HTR-8/SVneo (cell line): ENCODE measurements around the gene ICE2.

Experiments
- DNase-seq: peaks from one replicate; pipeline ENCODE4 v3.0.0; 2011; ENCODE audit warnings: low spot score, mixed read lengths; ENCODE audit not compliant: insufficient read length
- FAIRE-seq: peaks from 2 replicates; lab custom pipeline; 2011; peaks lifted over from hg19 to GRCh38; lab: Jason Lieb, UNC

ICE2 gene

DNA sequence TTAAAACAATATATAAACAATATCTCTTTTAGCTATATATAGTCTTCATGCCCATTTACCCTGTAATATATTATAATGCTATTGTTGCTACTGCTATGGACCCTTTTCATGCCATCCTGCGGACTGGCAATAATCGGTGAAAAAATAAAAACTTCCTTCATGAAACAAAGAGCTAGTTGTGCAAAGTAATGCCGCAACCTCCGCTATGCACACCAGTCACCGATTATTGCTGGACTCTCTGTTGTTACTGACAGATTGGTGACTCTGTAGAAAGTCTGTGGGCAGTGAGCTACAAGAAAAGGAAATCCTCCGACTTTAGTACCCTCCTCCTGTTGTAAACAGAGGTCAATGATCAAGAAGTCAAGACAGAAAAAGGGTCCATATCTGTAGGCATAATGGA is 17.9 kb upstream of the ICE2 start:
- FAIRE-seq, result no peak
- DNase-seq, result no peak

DNA sequence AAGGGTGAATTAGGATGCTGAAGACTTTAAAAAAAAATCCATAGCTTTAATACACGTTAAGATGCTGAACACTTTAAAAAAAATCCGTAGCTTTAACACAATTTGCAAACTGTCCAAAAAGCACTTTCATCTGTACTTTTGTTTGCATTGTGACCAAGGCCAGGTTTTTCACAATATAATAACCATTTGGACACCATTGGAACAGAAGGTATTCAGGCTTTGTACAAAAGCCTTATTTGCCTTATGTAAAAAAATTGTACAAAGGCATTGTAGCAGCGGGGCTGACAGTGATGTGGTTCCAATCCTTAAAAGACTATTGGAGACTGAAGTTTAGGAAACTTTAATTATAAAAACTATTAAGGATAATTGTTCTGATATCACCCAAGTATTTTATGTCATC is 15.2 kb upstream of the ICE2 start:
- FAIRE-seq (no peak), DNase-seq (no peak)

DNA sequence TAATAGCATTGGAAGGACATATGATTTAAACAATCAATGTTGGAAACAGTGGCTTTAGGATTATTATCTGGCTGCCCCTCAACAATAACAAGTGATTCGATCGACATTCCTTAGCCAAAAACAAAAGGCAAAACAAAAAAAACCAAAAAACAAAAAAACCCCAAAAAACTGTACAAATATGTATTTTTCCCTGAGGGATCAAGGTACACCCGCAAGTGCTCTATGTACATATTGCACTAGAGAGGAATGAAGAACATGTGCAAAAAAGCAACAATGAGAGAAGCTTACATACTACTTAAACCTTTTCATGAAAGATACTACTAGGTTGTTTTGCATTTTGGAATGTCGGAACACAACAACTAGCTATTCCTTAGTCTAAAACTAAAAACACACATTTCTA is 14.2 kb upstream of the ICE2 start:
- no peak for FAIRE-seq
- DNase-seq, result no peak

DNA sequence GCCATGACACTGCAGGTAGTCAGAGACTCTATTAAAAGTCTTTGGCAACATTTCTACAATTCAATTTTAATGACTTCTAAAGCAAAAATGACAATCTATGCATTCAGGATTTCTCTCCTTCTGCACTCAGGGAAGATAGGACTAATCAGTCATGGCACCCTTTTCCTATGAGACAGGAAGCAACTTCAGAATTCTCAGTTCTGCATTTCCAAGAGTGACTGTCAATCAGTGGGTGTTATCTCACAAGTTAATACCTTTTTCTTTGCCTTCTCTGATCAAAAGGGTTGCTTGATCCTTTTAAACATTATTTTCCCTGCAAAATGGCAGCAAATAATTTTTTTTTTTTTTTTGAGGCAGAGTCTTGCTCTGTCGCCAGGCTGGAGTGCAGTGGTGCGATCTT is 7.8 kb upstream of the ICE2 start:
- FAIRE-seq (no peak), DNase-seq (no peak)

DNA sequence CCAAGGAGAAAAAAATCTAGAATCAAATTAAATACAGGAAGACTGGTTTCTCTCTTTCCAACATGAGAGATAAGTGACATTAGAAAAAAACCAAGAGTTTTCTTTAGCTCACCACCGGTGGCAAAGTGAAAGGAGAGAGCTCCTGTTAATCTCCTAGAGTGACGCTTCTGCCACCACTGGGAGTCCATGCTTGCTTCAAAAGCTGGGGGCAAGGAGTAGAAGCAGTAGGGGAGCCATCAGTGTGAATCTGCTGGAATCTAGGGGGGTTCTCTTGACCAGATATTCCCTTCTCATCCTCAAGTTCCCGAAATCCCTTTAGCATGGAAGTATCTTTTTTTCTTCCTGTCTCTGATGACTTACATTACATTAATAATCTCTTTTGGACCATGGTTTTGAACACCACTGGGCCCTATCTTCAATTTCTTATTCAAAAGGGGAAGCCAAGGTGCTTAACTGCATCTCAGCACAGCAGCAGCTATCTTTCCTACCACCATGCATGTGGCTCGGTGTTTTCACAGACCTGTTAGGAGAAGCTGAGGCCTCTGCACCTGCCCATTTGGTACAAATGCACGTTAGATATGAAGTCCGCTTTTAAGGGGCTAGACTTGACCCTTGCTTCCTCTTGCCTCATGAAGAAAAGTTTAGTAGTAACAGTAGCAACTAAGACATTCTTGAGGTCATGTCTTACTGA is 6.6 kb upstream of the ICE2 start:
- DNase-seq (no peak), FAIRE-seq (no peak)

DNA sequence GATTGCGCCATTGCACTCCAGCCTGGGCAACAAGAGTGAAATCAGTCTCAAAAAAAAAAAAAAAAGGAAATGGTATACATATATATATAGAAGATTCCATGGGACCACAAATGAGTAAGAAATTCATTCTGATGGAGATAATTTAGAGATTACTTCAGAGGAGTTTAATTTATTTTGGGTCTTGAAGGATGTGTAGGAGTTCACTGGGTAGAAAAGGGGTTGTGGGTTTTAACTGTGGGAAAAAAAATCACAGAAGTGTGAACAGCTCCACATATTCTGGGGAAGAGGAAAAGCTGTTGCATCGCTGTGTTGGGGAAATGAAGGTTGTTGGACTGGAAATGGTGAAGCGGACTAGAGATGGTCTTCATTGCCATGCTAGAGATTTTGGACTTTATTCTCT is 4.1 kb upstream of the ICE2 start:
- DNase-seq (no peak), FAIRE-seq (no peak)

DNA sequence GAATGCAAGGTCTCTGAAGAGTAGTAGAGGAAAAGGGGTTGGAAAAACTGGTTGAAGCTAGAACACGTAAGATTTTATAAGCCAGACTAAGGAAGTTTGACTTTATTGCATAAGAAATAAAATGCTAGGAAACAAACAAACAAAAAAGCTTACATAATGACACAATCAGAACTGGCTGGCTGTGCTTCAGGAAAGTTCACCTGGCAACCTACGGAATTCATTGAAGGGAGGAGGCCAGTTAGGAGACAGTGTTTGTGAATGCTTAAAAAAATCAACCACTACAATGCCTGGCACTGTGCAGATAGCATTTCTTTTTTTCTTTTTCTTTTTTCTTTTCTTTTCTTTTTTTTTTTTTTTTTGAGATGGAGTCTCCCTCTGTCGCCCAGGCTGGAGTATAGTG is 1.9 kb upstream of the ICE2 start:
- DNase-seq (no peak), FAIRE-seq (no peak)

DNA sequence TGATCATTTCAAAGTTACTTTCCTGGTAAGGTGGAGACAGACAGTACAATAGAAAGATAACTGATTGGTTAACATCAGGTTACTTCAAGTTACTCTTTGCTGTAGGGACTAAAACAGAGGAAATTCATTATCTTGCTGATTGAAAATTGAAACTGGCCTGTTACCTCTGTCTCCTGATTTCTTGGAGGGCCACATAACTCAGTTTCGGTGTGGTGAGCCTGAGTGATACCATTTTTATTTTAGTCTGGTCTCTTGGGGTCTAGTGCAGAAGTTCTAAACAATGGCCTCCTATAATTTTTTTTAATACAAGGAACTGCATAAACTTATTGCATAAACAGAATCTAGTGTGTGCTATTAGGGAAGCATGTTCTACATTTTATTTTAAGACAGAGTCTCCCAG is 1.2 kb upstream of the ICE2 start:
- FAIRE-seq (no peak), DNase-seq (no peak)

DNA sequence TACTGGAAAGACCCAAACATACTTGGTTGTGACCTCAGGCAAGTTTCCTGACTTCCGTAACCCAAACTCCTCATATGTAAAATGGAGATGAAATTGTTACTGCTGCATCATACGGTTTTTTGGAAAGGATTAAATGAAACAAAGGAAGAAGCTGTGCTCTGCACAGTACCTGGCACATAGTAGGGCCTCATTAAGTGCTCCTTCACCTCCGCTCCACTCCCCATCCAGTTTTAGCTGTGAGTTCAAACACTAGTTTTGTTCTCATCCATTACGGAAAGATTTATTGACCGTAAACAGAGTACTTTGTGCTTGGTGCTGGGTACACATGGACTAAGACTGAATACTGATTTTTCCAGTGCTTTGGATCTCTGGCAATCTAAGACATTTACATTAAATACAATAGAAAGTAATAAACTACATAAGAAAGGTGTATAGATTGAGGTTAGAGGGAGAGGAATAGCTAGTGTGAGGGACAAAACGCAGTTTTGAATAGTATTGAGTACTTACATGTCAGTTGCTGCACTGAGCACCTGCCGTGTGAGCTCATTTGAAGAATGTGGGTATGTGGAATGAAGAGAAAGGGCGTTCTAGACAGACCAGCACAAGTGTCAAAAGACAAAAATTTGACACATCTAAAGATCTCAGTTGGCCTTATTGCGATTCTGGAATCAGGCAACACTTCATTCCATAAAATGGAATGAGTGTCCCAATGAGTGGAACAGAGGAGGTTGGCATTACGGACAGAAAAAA is 594 bp upstream of the ICE2 start:
- no peak for FAIRE-seq
- no peak for DNase-seq

DNA sequence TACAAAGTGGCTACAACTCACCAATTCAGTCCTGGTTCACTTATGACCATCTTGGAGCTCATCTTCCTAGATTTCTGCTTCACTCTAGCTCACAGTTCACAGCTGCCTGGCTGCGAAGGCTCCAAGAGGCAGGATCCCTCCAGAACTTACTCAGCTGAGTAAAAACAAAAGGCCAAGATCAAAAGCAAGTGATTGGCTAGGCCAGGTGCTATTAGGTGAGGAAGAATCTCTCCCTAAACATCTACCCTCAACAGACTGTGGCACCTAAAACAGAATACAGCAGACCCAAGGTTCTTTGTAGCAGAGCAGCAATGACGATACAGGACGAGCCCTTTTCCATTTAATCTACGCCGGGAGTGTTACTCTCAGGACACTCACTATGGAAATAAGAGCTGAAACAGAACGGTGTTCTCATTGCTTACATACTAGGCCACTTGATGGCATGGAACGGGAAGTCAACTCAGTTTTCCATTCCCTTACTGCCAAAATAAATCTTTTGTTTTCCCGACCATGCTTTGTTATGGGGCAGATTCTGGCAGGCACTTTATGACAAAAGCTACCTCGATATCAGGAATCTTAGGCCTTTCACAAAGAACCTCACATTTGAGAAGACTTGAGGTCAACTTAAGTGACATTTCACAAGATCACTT is 901 bp downstream of the ICE2 start:
- peak; percentile 3 for DNase-seq
- FAIRE-seq, result no peak

DNA sequence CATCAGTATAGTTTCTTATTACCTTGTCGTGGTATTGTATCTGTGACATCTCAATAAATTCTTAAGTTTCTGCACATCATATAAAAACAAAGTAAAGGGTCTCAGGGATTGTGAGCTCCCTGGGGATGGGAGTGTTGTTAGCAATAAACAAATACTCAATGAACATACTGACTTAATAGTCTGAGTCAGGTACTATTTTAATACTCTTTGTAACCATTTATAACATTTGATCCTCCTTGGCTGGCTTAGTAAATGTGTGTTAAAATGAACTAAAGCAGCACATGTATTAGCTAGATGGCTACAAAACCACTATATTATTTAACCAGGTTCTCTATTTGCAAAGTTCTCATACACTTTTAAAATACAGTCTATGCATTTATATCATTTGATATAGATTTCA is 1.8 kb downstream of the ICE2 start:
- FAIRE-seq, result no peak
- DNase-seq, result no peak

DNA sequence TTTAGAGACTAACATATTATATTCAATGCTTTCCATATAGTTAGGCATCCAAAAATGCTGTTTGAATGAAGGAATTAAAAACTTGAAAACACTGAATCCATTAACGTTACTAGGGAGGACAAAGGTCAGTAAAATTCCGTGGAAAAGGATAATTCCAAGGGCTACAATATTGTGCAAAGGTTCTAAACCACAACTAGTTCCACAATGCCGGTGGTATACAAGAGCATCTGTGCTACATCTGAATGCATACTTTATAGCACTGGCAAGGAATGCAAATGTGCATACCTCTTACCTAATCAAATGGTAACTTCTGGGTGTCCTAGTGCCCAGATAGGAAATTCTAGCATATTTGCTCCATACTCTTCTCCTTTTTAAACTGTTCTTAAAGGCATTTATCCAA is 2.2 kb downstream of the ICE2 start:
- no peak for DNase-seq
- FAIRE-seq, result no peak

DNA sequence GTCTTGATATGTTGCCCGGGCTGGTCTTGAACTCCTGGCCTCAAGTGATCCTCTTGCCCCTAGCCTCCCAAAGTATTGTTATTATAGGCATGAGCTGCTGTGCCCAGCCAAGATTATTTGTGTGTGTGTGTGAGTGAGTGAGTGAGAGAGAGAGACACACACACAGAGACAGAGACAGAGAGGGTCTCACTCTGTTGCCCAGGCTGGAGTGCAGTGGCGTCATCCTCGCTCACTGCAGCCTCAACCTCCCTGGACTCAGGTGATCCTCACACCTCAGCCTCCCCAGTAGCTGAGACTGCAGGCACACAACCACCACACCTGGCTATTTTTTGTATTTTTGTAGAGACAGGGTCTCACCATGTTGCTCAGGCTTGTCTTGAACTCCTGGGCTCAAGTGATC is 5.8 kb downstream of the ICE2 start:
- no peak for FAIRE-seq
- no peak for DNase-seq

DNA sequence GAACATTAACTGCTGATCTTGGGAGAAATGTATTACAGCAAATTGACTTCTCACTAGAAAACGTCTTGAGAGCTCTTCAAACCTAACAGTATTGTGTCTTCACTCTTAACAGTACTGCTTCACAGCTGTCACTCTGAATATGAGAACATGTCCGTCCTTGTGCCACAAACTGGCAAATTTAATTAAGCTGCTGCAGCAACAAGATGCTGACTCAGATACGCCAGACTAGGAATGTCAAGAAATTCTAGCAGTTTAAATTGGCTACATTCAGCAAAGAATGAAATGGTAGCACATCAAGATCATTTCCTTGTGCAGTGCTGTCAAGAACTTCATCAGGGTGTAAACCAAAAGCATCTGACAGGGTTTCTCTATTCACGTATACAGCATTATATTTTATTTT is 7.6 kb downstream of the ICE2 start:
- FAIRE-seq (no peak), DNase-seq (no peak)

DNA sequence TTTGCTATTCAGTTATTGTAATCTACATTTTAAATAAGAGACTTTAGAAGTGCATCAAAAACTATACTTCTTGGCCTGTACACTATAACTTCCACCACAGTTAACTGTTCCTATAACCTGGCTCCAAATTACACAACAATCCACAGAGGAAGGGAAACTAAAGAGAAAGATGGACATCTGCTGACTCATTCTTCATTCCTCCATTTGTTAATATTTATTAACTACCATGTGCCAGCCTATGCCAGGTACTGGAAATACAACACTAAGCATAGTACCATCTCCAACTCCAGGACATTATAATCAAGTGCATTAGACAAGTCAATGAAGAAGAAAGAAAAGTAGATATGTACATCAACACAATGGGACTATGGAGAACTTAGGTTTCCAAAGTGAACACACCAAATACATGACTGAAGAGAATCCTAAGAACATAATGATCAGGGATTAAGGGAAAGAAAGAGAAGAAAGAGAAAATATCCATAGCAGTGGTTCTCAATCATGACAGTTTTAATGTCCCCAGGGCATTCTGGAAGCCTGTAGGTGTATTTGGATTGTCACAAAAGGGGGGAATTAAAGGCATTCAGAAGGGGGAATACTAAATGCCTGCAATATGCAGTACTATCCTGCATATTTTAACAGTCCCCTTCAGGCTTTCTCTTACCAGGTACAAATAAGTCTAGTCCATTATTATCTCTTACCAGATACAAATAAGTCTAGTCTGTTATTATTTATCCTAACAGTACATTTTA is 8.9 kb downstream of the ICE2 start:
- FAIRE-seq, result no peak
- no peak for DNase-seq

DNA sequence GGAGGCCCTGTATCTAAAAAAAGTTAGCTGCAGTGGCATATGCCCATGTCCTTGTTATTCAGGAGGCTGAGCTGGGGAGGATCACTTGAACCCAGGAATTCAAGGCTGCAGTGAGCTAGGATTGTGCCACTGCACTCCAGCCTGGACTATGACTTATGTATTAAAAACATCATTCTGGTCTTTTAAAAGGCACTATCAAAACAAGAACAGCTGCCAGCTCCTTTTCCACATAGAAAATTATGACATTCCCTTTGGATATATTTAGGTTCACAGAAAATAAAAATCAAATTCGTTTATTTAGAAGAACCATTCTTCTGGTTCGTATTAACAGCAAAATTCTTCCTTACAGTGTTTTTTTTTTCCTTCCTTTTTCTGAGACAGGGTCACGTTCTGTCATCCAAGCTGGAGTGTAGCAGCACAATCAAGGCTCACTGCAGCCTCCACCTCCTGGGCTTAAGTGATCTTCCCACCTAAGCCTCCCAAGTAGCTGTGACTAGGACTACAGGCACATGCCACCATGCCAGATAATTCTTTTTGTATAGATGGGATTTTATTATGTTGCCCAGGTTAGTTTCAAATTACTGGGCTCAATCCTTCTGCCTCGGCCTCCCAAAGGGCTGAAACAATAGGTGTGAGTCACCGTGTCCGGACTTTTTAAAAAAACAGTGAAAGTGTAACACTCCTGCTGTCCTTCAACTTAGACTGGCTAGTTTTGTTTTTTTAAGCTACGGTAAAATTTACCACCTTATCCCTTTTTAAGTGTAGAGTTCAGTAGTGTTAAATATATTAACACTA is 13.9 kb downstream of the ICE2 start:
- no peak for DNase-seq
- no peak for FAIRE-seq

DNA sequence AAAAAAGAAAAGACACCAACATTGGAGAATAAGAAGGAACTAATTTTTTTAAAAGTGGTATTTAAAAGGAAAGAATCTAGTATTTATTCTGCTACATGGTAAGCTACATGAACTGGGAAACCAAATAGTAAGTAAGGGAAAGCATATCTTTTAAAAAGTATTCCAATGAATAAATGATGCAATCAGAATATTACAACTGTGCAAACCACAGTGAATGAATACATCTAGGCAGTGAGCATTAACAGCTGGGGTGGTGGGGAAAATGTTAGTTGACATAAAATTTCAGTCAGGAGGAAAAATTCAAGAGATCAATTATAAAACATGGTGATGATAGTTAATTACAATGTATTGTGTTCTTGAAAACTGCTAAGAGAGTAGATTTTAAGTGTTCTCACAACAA is 16.9 kb downstream of the ICE2 start:
- FAIRE-seq (no peak), DNase-seq (no peak)

DNA sequence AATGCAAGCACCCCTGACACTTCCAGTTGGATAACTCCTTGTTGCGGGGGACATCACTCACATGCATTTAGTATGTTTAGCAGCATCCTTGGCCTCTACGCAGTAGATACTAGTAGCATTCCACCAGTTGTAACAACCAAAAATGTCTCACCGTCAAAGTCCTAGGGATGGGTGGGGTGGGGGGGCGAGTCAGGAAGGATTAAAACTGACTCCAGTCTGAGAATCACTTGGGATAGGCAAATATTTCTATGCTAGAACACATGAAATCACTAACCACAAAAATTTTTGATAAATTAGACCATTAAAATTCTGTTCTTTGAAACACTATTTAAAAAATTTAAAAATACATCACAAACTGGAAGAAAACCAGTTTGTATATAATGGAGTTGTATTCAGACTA is 18.0 kb downstream of the ICE2 start:
- DNase-seq (no peak), FAIRE-seq (no peak)

DNA sequence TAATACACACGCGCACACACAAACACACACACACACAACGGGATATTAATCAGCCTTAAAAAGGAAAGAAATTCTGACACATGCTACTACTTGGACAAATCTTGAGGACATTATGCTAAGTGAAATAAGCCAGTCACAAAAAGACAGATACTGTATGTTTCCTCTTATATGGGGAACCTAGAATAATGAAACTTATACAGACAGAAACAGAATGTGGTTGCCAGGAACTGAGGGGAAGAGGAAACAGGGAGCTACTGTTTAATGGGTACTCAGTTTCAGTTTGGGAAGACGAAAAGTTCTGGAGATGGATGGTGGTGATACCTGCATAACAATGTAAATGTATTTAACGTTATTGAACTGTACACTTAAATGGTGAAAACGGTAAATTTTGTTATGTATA is 20.2 kb downstream of the ICE2 start:
- FAIRE-seq, result no peak

DNA sequence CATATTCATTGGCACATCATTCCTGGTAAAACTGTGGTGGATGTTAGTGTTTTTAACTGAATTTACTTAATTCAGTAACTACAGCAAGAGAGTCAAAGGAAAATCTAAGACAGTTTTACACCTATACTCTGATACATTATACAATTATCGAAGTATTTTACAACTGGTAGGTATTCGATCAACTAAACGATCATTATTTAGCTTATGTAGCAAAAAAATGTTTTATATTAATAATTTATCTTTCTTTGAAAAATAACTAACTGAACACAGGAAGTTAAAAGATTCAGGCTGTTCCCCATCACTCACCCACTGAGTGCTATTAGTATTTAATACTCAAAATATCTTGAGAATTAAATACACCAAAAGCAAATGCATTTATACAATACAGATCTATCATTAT is 21.0 kb downstream of the ICE2 start:
- no peak for FAIRE-seq

More for the DNA sequence above, 20.2 kb downstream of the ICE2 start:
- DNase-seq, result no peak

More for the DNA sequence above, 21.0 kb downstream of the ICE2 start:
- no peak for DNase-seq
